Stimulated activated effector memory CD8-positive, alpha-beta T cell treated with anti-CD3 and anti-CD28 coated beads, Interleukin-12 subunit alpha, Interleukin-12 subunit beta, amount 100 ng/mL, for 72 hours (primary cell): Measurements from ENCODE around the gene FAM83D.

Experiments used
- ATAC-seq: fragments of 150-1000 bp; cut with Tn5 transposase; 2 replicates; pipeline ENCODE4 v1.10.0; 2021
- DNase-seq, 2 donors: peaks; one replicate each; pipeline ENCODE4 v3.0.0; 2021 to 2022; ENCODE audit warnings: low spot score in 2 of 2
- H3K27ac Mint-ChIP-seq: one replicate; pipeline ENCODE4 v1.8.0; 2022; ENCODE audit warnings: mild to moderate bottlenecking, mixed read lengths
- H3K36me3 Mint-ChIP-seq: one replicate; pipeline ENCODE4 v1.8.0; 2022; ENCODE audit warnings: mild to moderate bottlenecking, mixed read lengths
- H3K4me1 Mint-ChIP-seq: one replicate; pipeline ENCODE4 v1.8.0; 2022; ENCODE audit warnings: mixed read lengths
- H3K4me3 Mint-ChIP-seq: one replicate; pipeline ENCODE4 v1.8.0; 2022; ENCODE audit warnings: mild to moderate bottlenecking, mixed read lengths
- H3K9me3 Mint-ChIP-seq: one replicate; pipeline ENCODE4 v1.8.0; 2022; ENCODE audit warnings: mixed read lengths

Gene FAM83D

DNA sequence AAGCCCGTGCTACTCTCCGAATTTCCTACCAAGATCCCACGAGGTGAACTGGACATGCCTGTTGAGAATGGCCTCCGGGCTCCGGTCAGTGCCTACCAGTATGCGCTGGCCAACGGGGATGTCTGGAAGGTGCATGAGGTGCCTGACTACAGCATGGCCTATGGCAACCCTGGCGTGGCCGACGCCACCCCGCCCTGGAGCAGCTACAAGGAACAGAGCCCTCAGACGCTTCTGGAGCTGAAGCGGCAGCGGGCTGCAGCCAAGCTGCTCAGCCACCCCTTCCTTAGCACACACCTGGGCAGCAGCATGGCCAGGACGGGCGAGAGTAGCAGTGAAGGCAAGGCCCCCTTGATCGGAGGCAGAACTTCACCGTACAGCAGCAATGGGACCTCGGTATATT lies 8.0 kb upstream of the FAM83D start:
- no peak overlapping the region for H3K4me3 Mint-ChIP-seq
- ATAC-seq: no peak
- no peaks in the 10 kb centered on the region for H3K4me1 Mint-ChIP-seq
- no peak for DNase-seq
- peaks cover 100% of the 10 kb centered on the region for H3K36me3 Mint-ChIP-seq
- peak overlapping the region; percentile 82 for H3K27ac Mint-ChIP-seq
- no peaks in the 10 kb centered on the region for H3K9me3 Mint-ChIP-seq

DNA sequence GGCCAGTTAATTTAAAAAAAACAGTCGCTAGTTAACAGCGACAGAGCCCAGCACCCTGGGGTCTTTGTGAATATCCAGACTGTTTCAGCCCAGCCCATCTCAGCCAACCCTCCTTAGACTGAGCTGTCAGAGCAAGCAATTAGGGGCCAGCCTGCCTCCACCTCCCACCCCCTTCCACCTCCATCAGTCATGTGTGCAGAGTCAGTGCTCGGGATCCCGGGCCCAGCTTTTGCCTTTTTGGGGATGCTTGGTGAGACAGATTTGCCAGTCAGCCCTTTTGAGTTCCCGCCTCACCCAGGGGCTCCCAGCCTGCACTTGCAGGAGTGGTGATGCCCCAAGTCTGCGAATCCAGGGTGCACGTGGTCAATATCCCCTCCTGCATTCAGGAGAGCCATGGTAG lies 6.5 kb upstream of the FAM83D start:
- Mint-ChIP-seq H3K9me3 (no peaks in the 10 kb centered on the region), H3K27ac (peak overlapping the region; percentile 82), H3K4me1 (no peaks in the 10 kb centered on the region), H3K4me3 (no peak overlapping the region), H3K36me3 (peaks cover 93% of the 10 kb centered on the region)
- ATAC-seq (no peak), DNase-seq (no peak)

DNA sequence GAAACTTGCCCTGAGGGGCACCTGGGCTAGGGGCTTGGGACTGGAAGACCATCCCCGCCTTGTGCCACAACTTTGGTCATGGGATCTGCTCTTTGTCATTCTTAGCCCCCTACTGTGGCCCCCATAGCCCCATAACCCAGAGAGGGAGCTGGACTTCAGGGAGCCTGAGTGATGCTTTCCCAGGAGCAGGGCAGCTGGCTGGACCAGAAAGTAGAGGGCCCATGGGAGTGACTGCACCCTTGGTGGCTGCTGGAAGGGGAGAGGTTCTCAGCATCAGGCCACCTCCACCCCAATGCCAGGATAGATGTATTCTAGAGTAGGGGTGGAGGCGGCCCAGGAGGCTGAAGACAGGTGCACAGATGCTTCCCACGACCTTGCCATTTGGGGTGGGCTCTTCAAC lies 5.8 kb upstream of the FAM83D start:
- H3K36me3 Mint-ChIP-seq: peaks cover 91% of the 10 kb centered on the region
- H3K4me3 Mint-ChIP-seq: no peak overlapping the region
- H3K4me1 Mint-ChIP-seq: peaks cover under 1% of the 10 kb centered on the region
- H3K27ac Mint-ChIP-seq: peak overlapping the region; percentile 45
- no peak for ATAC-seq
- no peaks in the 10 kb centered on the region for H3K9me3 Mint-ChIP-seq
- no peak for DNase-seq

DNA sequence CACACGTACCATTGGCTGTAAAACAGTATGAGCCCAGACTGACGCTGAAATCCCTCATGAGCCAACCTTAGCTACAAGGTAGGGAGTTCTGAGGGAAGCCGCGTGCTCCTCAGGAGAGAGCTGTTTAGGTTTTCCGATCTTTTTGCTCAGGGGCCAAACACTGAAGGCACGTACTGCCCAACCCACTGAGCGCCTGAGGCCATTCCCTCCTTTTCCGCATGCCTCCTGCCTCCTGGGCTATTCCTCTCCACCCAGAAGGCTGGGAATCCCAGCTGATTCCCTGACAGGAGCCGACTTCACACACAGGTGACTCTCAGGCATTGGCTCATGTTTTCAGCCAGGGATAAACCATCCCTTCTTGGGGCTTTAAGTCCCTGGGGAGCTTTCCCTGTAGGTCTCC lies 5.4 kb upstream of the FAM83D start:
- H3K36me3 Mint-ChIP-seq: peaks cover 91% of the 10 kb centered on the region
- peak overlapping the region; percentile 20 for H3K27ac Mint-ChIP-seq
- no peak overlapping the region for H3K4me3 Mint-ChIP-seq
- no peak for DNase-seq
- no peaks in the 10 kb centered on the region for H3K9me3 Mint-ChIP-seq
- no peak for ATAC-seq
- peaks cover 4% of the 10 kb centered on the region for H3K4me1 Mint-ChIP-seq

DNA sequence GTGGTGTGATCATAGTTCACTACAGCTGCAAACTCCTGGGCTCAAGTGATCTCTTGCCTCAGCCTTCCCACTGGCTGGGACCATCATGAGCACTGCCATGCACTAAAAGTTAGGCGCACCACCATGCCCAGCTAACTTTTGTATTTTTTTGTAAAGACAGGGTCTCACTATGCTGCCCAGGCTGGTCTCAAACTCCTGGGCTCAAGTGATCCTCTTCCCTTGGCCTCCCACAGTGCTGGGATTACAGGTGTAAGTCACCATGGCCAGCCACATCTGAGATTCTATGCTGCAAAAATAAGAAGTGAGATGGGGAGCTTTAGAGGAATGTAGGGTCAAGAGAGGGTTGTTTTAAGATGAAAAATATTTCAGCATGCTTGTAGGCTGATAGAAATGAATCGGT lies 1.5 kb upstream of the FAM83D start:
- Mint-ChIP-seq H3K9me3 (no peaks in the 10 kb centered on the region), H3K4me3 (no peak overlapping the region), H3K4me1 (peaks cover 28% of the 10 kb centered on the region), H3K36me3 (peaks cover 83% of the 10 kb centered on the region), H3K27ac (peak overlapping the region; percentile 84)
- DNase-seq: no peak
- ATAC-seq: no peak

GRCh38 chr20:38926934-38927616 lies 858 bp downstream of the FAM83D start:
- Mint-ChIP-seq H3K4me3 (peak overlapping the region; percentile 73), H3K27ac (peak overlapping the region; percentile 84), H3K4me1 (peaks cover 33% of the 10 kb centered on the region), H3K9me3 (no peaks in the 10 kb centered on the region), H3K36me3 (peaks cover 73% of the 10 kb centered on the region)
- no peak for DNase-seq
- peak; percentile 0 for ATAC-seq

DNA sequence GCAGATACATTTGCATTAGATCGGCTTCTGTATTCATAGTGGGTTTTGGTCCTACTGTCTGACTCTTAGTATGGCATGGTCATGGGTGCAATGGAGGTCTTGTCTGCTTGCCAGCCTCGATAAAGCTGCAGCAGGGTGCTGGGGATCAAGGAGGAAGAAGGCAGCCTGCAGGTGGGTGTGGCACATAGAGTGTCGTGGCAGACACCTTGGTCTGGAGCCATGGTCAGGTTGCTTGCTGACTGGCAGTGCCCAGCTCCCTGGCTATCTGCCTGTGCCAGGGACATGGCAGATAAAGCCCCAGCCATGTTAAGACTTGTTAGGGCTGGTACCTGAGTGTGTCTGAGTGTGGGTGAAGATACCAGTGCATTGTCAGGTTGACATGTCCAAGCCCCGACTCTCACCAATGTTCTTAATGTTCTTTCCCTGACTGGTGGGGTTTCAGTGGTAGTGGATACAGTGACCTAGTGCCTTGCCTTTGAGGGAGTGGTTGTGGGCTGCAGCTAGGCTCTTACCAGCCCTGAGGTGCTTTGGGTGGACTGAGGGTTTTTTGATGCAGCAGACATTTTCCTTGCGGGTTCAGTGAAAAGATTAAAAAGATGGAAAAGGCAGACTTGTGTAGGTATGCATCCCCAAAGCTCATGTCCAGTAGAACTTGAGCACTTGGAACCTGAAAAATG lies 1.8 kb downstream of the FAM83D start:
- H3K4me1 Mint-ChIP-seq: peaks cover 33% of the 10 kb centered on the region
- no peak for DNase-seq
- H3K9me3 Mint-ChIP-seq: no peaks in the 10 kb centered on the region
- H3K4me3 Mint-ChIP-seq: peak overlapping the region; percentile 73
- no peak for ATAC-seq
- H3K27ac Mint-ChIP-seq: peak overlapping the region; percentile 84
- H3K36me3 Mint-ChIP-seq: peaks cover 63% of the 10 kb centered on the region

DNA sequence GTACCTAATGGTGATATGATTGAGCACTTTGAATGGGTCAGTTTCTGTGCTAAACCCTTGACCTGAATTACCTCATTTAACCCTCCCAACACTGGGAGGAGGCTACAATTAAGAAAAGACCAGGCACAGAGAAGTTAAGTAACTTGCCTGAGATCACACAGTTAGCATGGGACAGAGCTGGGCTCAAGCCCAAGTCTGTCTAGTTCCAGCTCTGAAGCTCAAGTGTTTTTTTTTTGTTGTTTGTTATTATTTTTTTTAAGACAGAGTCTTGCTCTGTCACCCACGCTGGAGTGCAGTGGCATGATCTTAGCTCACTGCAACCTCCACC lies 4.0 kb downstream of the FAM83D start:
- Mint-ChIP-seq H3K4me1 (peaks cover 33% of the 10 kb centered on the region), H3K4me3 (no peak overlapping the region), H3K9me3 (no peaks in the 10 kb centered on the region), H3K36me3 (peaks cover 62% of the 10 kb centered on the region), H3K27ac (no peak overlapping the region)
- ATAC-seq: no peak
- DNase-seq: no peak

DNA sequence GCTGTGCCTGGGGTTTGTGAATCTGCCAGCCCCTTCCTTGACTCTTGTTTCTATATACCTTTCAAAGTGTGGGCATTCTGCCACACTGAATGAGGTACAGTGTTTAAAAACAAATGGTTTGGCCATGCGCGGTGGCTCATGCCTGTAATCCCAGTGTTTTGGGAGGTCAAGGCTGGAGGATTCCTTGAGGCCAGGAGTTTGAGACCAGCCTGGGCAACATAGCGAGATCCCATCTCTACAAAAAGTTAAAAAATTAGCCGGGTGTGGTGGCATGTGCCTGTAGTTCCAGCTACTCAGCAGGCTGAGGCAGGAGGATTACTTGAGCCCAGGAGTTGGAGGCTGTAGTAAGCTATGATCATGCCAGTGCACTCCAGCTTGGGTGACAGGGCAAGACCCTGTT lies 5.8 kb downstream of the FAM83D start:
- H3K9me3 Mint-ChIP-seq: no peaks in the 10 kb centered on the region
- ATAC-seq (no peak), DNase-seq (no peak)
- no peak overlapping the region for H3K4me3 Mint-ChIP-seq
- peaks cover 26% of the 10 kb centered on the region for H3K4me1 Mint-ChIP-seq
- H3K36me3 Mint-ChIP-seq: peaks cover 49% of the 10 kb centered on the region
- no peak overlapping the region for H3K27ac Mint-ChIP-seq

- Mint-ChIP-seq H3K27ac (no peak overlapping the region), H3K4me1 (peaks cover 25% of the 10 kb centered on the region), H3K4me3 (no peak overlapping the region), H3K9me3 (no peaks in the 10 kb centered on the region), H3K36me3 (peaks cover 46% of the 10 kb centered on the region)
- DNase-seq (no peak), ATAC-seq (no peak)
These were observed 6.4 kb downstream of the FAM83D start for GRCh38 chr20:38932457-38933120.

DNA sequence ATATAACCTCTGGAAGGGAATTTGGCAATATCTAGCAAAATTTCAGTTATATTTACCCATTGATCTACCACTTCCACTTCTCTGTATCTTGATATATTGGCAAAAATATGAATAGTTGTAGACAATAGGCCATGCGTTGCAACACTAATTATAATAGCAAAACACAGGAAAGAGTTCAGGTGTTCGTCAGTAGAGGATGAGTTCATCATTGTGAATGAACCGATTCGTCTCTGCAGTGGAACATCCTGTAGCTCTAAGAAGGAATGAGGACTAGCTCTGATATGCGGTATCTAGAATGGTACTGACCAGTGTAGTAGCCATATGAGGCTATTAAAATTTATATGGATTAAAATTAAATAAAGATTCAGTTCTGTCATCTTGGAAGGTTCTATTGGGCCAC lies 8.3 kb downstream of the FAM83D start:
- Mint-ChIP-seq H3K36me3 (peaks cover 27% of the 10 kb centered on the region), H3K4me1 (peaks cover 7% of the 10 kb centered on the region), H3K9me3 (no peaks in the 10 kb centered on the region), H3K4me3 (no peak overlapping the region), H3K27ac (no peak overlapping the region)
- DNase-seq (no peak), ATAC-seq (no peak)

GRCh38 chr20:38935285-38935684 lies 9.1 kb downstream of the FAM83D start:
- Mint-ChIP-seq H3K4me1 (no peaks in the 10 kb centered on the region), H3K36me3 (peaks cover 19% of the 10 kb centered on the region), H3K4me3 (no peak overlapping the region), H3K9me3 (no peaks in the 10 kb centered on the region), H3K27ac (no peak overlapping the region)
- ATAC-seq: no peak
- no peak for DNase-seq

GRCh38 chr20:38935967-38936407 lies 9.8 kb downstream of the FAM83D start:
- H3K4me1 Mint-ChIP-seq: peaks cover 2% of the 10 kb centered on the region
- no peak overlapping the region for H3K4me3 Mint-ChIP-seq
- H3K36me3 Mint-ChIP-seq: peaks cover 17% of the 10 kb centered on the region
- DNase-seq (no peak), ATAC-seq (no peak)
- no peaks in the 10 kb centered on the region for H3K9me3 Mint-ChIP-seq
- no peak overlapping the region for H3K27ac Mint-ChIP-seq

GRCh38 chr20:38937000-38937399 lies 10.8 kb downstream of the FAM83D start:
- H3K27ac Mint-ChIP-seq: no peak overlapping the region
- no peak overlapping the region for H3K4me3 Mint-ChIP-seq
- DNase-seq (no peak), ATAC-seq (no peak)
- no peaks in the 10 kb centered on the region for H3K9me3 Mint-ChIP-seq
- H3K36me3 Mint-ChIP-seq: peaks cover 25% of the 10 kb centered on the region
- H3K4me1 Mint-ChIP-seq: peaks cover 10% of the 10 kb centered on the region

GRCh38 chr20:38937978-38938473 lies 11.8 kb downstream of the FAM83D start:
- H3K27ac Mint-ChIP-seq: no peak overlapping the region
- no peak overlapping the region for H3K4me3 Mint-ChIP-seq
- DNase-seq: no peak
- H3K9me3 Mint-ChIP-seq: no peaks in the 10 kb centered on the region
- peaks cover 10% of the 10 kb centered on the region for H3K4me1 Mint-ChIP-seq
- H3K36me3 Mint-ChIP-seq: peaks cover 35% of the 10 kb centered on the region
- ATAC-seq: no peak

- H3K27ac Mint-ChIP-seq: peak overlapping the region; percentile 2
- no peak for ATAC-seq
- peaks cover 10% of the 10 kb centered on the region for H3K4me1 Mint-ChIP-seq
- no peak for DNase-seq
- peaks cover 41% of the 10 kb centered on the region for H3K36me3 Mint-ChIP-seq
- no peaks in the 10 kb centered on the region for H3K9me3 Mint-ChIP-seq
- no peak overlapping the region for H3K4me3 Mint-ChIP-seq
These were observed 13.5 kb downstream of the FAM83D start for GRCh38 chr20:38939686-38940085.
